HG02571 (cell line): ENCODE results near the gene DIAPH3.

Source experiments
- ATAC-seq: cut with Tn5 transposase; IDR thresholded peaks from one replicate; pipeline ENCODE4 v1.9.1; 2021; ENCODE audit warnings: mild to moderate bottlenecking, moderate library complexity; ENCODE audit not compliant: unreplicated experiment

DIAPH3 gene

GRCh38 chr13:59738921-59739320 lies 424.8 kb downstream of the DIAPH3 start:
- no peak for ATAC-seq

GRCh38 chr13:59734393-59734792 lies 429.3 kb downstream of the DIAPH3 start:
- peak; percentile 99 for ATAC-seq

- ATAC-seq: no peak
These were observed 430.0 kb downstream of the DIAPH3 start for GRCh38 chr13:59733744-59734143.

- no peak for ATAC-seq
These were observed 433.7 kb downstream of the DIAPH3 start for GRCh38 chr13:59730026-59730425.

GRCh38 chr13:59728896-59729545 lies 434.7 kb downstream of the DIAPH3 start:
- ATAC-seq: no peak

GRCh38 chr13:59721926-59722910 lies 441.5 kb downstream of the DIAPH3 start:
- ATAC-seq: no peak

- no peak for ATAC-seq
These were observed 448.1 kb downstream of the DIAPH3 start for GRCh38 chr13:59715611-59716010.

- ATAC-seq: no peak
These were observed 452.6 kb downstream of the DIAPH3 start for GRCh38 chr13:59710996-59711701.

GRCh38 chr13:59710416-59710815 lies 453.3 kb downstream of the DIAPH3 start:
- no peak for ATAC-seq

- ATAC-seq: no peak
These were observed 457.4 kb downstream of the DIAPH3 start for GRCh38 chr13:59706101-59706976.

GRCh38 chr13:59702269-59702668 lies 461.5 kb downstream of the DIAPH3 start:
- ATAC-seq: no peak

- ATAC-seq: no peak
These were observed 462.5 kb downstream of the DIAPH3 start for GRCh38 chr13:59701261-59701660.

- ATAC-seq: no peak
These were observed 463.4 kb downstream of the DIAPH3 start for GRCh38 chr13:59700281-59700680.

GRCh38 chr13:59696271-59696670 lies 467.5 kb downstream of the DIAPH3 start:
- ATAC-seq: no peak

- ATAC-seq: no peak
These were observed 472.1 kb downstream of the DIAPH3 start for GRCh38 chr13:59691501-59692066.

GRCh38 chr13:59690857-59691500 lies 472.7 kb downstream of the DIAPH3 start:
- ATAC-seq: no peak

GRCh38 chr13:59689057-59689456 lies 474.7 kb downstream of the DIAPH3 start:
- ATAC-seq: no peak

GRCh38 chr13:59686798-59687394 lies 476.8 kb downstream of the DIAPH3 start:
- ATAC-seq: no peak

- no peak for ATAC-seq
These were observed 479.6 kb downstream of the DIAPH3 start for GRCh38 chr13:59684105-59684504.
